ENCODE measurements around the gene MKLN1.
A peak's percentile ranks its signal among the peaks of the same experiment; 100 is the strongest.

Gene MKLN1

GRCh38 chr7:131537571-131537978, 209.9 kb downstream of the MKLN1 start:
- Histone ChIP-seq H3K27ac (ENCODE audit: low read length) (no peak overlapping the region), H3K4me1 (ENCODE audit: control insufficient read depth, insufficient read depth, low read length) (peaks cover 22% of the 10 kb centered on the region)

GRCh38 chr7:131538071-131538812, 210.6 kb downstream of the MKLN1 start:
- Histone ChIP-seq H3K27ac (ENCODE audit: low read length) (no peak overlapping the region), H3K9me3 (ENCODE audit: control insufficient read depth in 2 of 2, low read length in 2 of 2) (no peaks in the 10 kb centered on the region), H3K9ac (ENCODE audit: low read length in 2 of 2) (no peak overlapping the region), H3K27me3 (ENCODE audit: control insufficient read depth in 1 of 2, insufficient read depth in 2 of 2, low read length in 2 of 2) (no peaks in the 10 kb centered on the region), H3K36me3 (ENCODE audit: control insufficient read depth in 2 of 2, insufficient read depth in 2 of 2, low read length in 2 of 2) (no peaks in the 10 kb centered on the region), H3K4me1 (ENCODE audit: control insufficient read depth, insufficient read depth, low read length) (peaks cover 22% of the 10 kb centered on the region), H3K4me3 (ENCODE audit: low read length in 2 of 2) (no peak overlapping the region)

More at GRCh38 chr7:131537571-131537978, 209.9 kb downstream of the MKLN1 start:
- H3K9ac ChIP-seq (ENCODE audit: low read length in 2 of 2), result no peak overlapping the region
- no peak overlapping the region for H3K4me3 ChIP-seq (ENCODE audit: low read length in 2 of 2)
- no peaks in the 10 kb centered on the region for H3K36me3 ChIP-seq (ENCODE audit: control insufficient read depth in 2 of 2, insufficient read depth in 2 of 2, low read length in 2 of 2)
- H3K27me3 ChIP-seq (ENCODE audit: control insufficient read depth in 1 of 2, insufficient read depth in 2 of 2, low read length in 2 of 2), result no peaks in the 10 kb centered on the region
- no peaks in the 10 kb centered on the region for H3K9me3 ChIP-seq (ENCODE audit: control insufficient read depth in 2 of 2, low read length in 2 of 2)

DNA sequence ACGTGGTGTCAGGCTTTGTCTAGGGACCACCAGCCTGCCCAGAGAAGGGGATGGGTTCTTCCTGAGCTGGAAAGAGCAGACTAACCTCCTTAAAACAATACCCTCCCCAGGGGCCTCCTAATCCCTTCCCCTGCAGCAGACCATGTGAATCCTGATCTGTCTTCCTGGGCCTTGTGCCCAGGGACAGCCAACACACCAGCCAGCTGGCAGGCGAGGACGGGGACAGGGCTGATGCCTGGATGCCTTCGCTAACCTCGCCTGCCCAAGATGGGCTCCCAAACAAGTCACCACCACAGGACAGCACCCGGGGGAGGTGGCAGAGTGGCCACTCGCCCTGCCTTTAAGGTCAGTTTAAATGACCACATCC, 211.1 kb downstream of the MKLN1 start:
- Histone ChIP-seq H3K9ac (ENCODE audit: low read length in 2 of 2) (no peak overlapping the region), H3K36me3 (ENCODE audit: control insufficient read depth in 2 of 2, insufficient read depth in 2 of 2, low read length in 2 of 2) (no peaks in the 10 kb centered on the region), H3K4me3 (ENCODE audit: low read length in 2 of 2) (no peak overlapping the region), H3K9me3 (ENCODE audit: control insufficient read depth in 2 of 2, low read length in 2 of 2) (no peaks in the 10 kb centered on the region), H3K4me1 (ENCODE audit: control insufficient read depth, insufficient read depth, low read length) (peaks cover 22% of the 10 kb centered on the region), H3K27me3 (ENCODE audit: control insufficient read depth in 1 of 2, insufficient read depth in 2 of 2, low read length in 2 of 2) (no peaks in the 10 kb centered on the region), H3K27ac (ENCODE audit: low read length) (no peak overlapping the region)

DNA sequence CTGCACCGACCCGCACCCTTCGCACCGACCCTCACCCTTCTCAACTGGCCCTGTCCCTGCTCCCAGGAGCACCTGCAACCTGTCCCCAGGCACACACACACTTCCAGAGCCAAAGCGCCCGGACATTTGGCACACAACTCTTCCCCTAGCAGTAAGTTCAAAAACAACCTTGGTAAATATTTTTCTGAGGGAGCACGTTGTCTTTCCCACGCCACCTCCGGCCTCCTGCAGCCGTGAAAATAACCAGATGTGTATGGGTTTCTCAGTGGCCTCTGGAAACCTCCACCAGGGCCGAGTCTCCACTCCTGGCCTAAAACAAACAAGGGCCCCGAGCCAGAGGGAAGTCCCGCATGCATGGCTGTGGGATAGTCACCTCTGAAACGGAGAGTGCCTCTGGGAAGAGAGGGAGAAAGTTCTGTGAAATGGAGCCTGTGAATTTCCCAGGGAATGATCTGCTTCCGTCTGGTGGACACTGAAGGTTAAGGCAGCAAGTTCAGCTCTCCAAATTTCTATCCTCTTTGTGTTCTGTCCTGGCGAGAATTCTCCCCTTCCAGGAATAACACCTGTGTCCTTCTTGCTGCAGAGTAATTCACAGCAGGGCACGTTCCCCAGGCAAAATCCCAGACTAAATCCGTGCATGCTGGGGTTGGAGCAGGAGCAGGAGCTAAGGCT, 213.0 kb downstream of the MKLN1 start:
- Histone ChIP-seq H3K27ac (ENCODE audit: low read length) (peak overlapping the region; percentile 60), H3K9ac (ENCODE audit: low read length in 2 of 2) (no peak overlapping the region), H3K4me1 (ENCODE audit: control insufficient read depth, insufficient read depth, low read length) (peaks cover 35% of the 10 kb centered on the region), H3K9me3 (ENCODE audit: control insufficient read depth in 2 of 2, low read length in 2 of 2) (no peaks in the 10 kb centered on the region), H3K27me3 (ENCODE audit: control insufficient read depth in 1 of 2, insufficient read depth in 2 of 2, low read length in 2 of 2) (no peaks in the 10 kb centered on the region), H3K36me3 (ENCODE audit: control insufficient read depth in 2 of 2, insufficient read depth in 2 of 2, low read length in 2 of 2) (no peaks in the 10 kb centered on the region), H3K4me3 (ENCODE audit: low read length in 2 of 2) (peak overlapping the region in 1 of 2 donors; percentile 22)

DNA sequence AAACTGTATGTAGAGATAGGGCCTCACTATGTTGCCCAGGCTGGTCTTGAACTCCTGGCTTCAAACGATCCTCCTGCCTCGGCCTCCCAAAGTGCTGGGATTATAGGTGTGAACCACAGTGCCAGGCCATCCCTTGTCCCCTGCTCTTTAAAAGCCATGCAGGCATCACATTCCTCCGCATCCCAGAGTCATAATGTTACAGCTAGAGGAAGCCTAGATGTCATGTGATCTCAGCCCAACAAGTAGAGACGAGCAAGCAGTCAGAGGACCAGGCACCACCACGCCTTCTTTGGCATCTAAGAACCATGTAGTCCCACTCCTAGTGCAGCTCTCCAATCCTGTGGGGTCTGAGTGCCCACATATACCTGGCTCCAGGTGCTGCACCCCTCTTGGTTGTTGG, 215.6 kb downstream of the MKLN1 start:
- Histone ChIP-seq H3K27me3 (ENCODE audit: control insufficient read depth in 1 of 2, insufficient read depth in 2 of 2, low read length in 2 of 2) (no peaks in the 10 kb centered on the region), H3K4me3 (ENCODE audit: low read length in 2 of 2) (no peak overlapping the region), H3K36me3 (ENCODE audit: control insufficient read depth in 2 of 2, insufficient read depth in 2 of 2, low read length in 2 of 2) (no peaks in the 10 kb centered on the region), H3K9ac (ENCODE audit: low read length in 2 of 2) (no peak overlapping the region), H3K27ac (ENCODE audit: low read length) (no peak overlapping the region), H3K4me1 (ENCODE audit: control insufficient read depth, insufficient read depth, low read length) (peaks cover 39% of the 10 kb centered on the region), H3K9me3 (ENCODE audit: control insufficient read depth in 2 of 2, low read length in 2 of 2) (no peaks in the 10 kb centered on the region)

- Histone ChIP-seq H3K4me1 (ENCODE audit: control insufficient read depth, insufficient read depth, low read length) (peaks cover 32% of the 10 kb centered on the region), H3K36me3 (ENCODE audit: control insufficient read depth in 2 of 2, insufficient read depth in 2 of 2, low read length in 2 of 2) (no peaks in the 10 kb centered on the region), H3K9me3 (ENCODE audit: control insufficient read depth in 2 of 2, low read length in 2 of 2) (no peaks in the 10 kb centered on the region), H3K27me3 (ENCODE audit: control insufficient read depth in 1 of 2, insufficient read depth in 2 of 2, low read length in 2 of 2) (no peaks in the 10 kb centered on the region), H3K4me3 (ENCODE audit: low read length in 2 of 2) (no peak overlapping the region), H3K9ac (ENCODE audit: low read length in 2 of 2) (no peak overlapping the region), H3K27ac (ENCODE audit: low read length) (no peak overlapping the region)
These were observed 216.3 kb downstream of the MKLN1 start for GRCh38 chr7:131544021-131544420.

DNA sequence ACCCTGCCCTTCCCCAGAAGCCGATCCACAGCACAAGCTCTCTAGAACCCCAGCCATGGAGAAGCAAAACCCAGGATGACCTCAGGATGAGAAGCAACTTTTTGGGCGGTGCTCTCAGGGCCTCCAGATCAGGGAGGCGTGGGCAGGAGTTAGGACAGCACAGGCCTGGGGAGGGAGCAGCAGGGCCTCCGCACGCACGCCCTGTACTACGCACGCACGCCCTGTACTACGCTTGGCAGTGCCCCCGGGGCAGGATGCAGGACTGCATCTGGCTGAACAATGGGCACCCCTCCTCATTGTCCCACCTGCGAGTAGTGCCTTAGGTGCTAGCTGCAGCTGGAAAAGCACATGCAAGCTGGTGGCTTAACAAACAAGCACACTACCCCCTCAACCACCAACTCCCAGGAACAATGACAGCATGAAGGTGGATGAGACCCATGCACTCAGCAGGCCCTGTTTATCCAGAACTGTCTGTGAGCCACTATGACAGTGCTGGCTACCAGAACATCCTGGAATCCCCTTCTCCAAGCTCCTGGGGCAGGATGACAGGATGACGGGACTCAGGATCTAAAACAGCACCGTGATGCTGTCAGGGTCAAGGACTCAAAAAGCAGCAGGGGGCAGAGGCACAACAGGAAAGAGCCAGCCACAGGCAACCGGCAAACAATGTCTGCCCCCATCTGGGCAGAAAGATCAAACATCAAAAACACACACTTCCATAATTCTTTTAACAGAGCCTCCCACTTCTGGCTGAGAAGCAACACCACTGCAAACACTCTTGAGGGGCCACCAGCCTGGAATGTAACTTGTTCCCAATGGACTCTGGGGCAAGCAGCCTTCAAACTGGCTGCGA, 217.0 kb downstream of the MKLN1 start:
- Histone ChIP-seq H3K27me3 (ENCODE audit: control insufficient read depth in 1 of 2, insufficient read depth in 2 of 2, low read length in 2 of 2) (no peaks in the 10 kb centered on the region), H3K4me1 (ENCODE audit: control insufficient read depth, insufficient read depth, low read length) (peaks cover 32% of the 10 kb centered on the region), H3K4me3 (ENCODE audit: low read length in 2 of 2) (no peak overlapping the region), H3K9ac (ENCODE audit: low read length in 2 of 2) (no peak overlapping the region), H3K27ac (ENCODE audit: low read length) (no peak overlapping the region), H3K36me3 (ENCODE audit: control insufficient read depth in 2 of 2, insufficient read depth in 2 of 2, low read length in 2 of 2) (no peaks in the 10 kb centered on the region), H3K9me3 (ENCODE audit: control insufficient read depth in 2 of 2, low read length in 2 of 2) (no peaks in the 10 kb centered on the region)

GRCh38 chr7:131546126-131546525, 218.4 kb downstream of the MKLN1 start:
- peaks cover 23% of the 10 kb centered on the region for H3K4me1 ChIP-seq (ENCODE audit: control insufficient read depth, insufficient read depth, low read length)
- no peak overlapping the region for H3K27ac ChIP-seq (ENCODE audit: low read length)
- H3K4me3 ChIP-seq (ENCODE audit: low read length in 2 of 2), result no peak overlapping the region

More at GRCh38 chr7:131546126-131546525, 218.4 kb downstream of the MKLN1 start:
- Histone ChIP-seq H3K9me3 (ENCODE audit: control insufficient read depth in 2 of 2, low read length in 2 of 2) (no peaks in the 10 kb centered on the region), H3K9ac (ENCODE audit: low read length in 2 of 2) (no peak overlapping the region), H3K27me3 (ENCODE audit: control insufficient read depth in 1 of 2, insufficient read depth in 2 of 2, low read length in 2 of 2) (no peaks in the 10 kb centered on the region), H3K36me3 (ENCODE audit: control insufficient read depth in 2 of 2, insufficient read depth in 2 of 2, low read length in 2 of 2) (no peaks in the 10 kb centered on the region)
